ENCODE results near the gene OR2H1.

Gene OR2H1

DNA sequence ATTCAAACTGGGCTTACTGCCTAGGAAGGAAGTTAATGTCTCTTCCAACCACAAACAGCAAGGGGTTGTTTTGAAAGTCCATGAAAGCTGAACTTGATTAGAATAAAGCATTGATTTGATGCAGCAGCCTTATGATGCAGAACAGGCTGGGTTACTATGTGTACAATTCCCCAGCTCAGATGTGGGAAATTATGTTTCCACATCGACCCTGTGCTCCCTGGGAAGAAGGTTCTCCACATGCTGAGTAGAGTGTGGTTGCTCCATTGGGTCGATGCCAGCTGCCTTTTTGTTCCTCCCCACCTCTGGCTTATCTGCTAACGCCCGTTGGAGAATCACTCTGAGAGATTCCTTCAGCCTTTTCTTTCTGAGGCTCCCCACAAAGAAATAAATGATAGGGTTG lies 29.6 kb downstream of the OR2H1 start:
- no peak for DNase-seq

- no peak for DNase-seq
Measured at GRCh38 chr6:29487131-29487530, 30.2 kb downstream of the OR2H1 start.

GRCh38 chr6:29487660-29488059 lies 30.7 kb downstream of the OR2H1 start, which contains the start of gene MAS1L:
TSS of gene MAS1L (minus strand) at chr6:29487956. CDS start at chr6:29487902, 54 bp downstream.
- DNase-seq = no peak

- no peak for DNase-seq
Measured at GRCh38 chr6:29488874-29489273, 31.9 kb downstream of the OR2H1 start.

DNA sequence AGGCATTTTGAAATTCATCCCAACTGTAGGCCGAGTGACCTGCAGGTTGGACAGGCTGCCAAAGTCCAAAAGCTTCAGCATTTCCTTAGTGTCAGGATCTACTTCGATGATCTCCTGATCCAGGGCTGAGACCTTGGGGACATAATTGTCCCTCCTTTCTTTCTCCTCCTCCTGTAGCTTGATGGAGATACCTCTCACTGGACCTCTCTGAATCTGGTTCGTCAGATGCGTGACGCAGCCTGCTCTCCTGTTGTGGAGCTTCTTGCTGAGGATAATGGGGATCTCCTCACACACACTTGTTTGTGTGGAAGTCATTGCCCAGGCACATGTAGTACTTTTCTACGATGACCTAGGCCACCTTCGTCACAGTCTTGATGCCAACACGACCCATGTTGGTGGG lies 32.3 kb downstream of the OR2H1 start:
- no peak for DNase-seq

DNA sequence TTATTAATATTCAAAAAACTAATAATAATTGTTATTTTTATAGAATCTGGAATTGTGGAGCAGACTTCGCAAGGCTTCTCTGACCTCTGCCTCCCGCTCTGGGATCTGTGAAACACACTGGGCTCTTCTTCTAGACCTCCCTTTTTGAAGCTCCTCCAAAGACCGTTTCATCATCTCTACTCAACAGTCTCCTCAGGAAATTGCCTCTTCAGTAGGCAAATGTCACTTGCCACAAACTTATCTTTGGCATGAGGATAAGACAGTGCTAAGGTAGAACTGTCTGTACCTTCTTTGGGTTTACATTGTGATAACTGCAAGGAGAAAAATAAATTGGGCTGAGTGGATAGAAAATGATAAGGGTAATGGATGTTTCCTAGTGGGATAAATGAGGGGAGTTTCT lies 33.1 kb downstream of the OR2H1 start:
- DNase-seq = no peak

DNA sequence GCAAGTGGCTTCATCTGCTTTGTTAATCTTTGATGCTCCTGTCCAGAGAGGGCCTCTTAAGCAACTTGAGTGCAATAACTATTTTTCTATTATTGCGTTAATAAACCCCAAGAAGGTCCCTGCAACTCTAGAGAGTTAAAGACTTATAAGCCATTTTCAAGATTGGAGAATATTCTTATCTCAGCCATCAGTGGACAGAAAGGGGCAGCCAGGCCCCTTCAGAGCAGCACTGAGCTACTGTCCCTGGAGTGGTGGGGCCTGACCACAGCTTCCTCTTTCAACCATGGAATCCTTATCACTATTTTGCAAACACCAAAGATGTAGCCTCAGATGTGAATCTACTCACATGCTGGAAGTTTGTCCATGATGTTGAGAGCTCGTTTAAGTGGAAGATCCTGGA lies 33.6 kb downstream of the OR2H1 start:
- no peak for DNase-seq

DNA sequence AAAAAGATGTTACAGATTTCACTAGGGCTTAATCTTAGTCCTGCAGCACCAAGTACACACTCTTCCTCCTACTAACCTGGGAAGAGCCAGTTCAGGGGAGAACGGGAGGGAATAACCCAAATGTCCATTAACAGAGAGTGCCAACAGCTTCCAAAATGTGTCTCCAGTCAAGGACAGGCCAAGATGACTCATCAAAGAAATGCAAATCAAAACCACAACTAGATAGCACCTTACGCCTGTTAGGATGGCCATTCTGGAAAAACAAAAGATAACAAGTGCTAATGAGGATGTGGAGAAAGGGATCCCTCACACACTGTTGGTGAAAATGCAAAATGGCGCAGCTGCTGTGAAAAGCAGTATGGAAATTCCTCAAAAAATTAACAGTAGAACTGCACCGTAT lies 34.6 kb downstream of the OR2H1 start:
- no peak for DNase-seq

GRCh38 chr6:29493261-29493660 lies 36.3 kb downstream of the OR2H1 start:
- DNase-seq = no peak

DNA sequence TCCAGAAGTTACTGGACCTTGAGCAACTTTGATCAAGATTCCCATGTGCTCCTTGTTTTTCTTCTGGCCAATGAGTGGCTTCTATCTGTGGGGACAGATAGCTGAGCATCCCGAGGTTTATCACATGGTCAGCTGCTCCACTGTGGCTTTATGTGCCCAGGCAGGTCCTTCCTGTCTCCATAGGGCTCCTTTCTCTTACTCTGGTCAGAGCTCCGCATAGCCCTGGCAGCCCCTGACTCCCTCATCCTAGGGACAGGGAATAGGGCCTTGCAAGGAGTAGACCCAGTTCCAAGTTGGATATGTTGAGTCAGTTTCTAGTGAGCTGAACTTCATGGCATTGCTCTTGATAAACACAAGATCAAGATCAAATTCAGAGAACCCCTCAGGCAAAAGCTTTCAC lies 37.2 kb downstream of the OR2H1 start:
- no peak for DNase-seq

DNA sequence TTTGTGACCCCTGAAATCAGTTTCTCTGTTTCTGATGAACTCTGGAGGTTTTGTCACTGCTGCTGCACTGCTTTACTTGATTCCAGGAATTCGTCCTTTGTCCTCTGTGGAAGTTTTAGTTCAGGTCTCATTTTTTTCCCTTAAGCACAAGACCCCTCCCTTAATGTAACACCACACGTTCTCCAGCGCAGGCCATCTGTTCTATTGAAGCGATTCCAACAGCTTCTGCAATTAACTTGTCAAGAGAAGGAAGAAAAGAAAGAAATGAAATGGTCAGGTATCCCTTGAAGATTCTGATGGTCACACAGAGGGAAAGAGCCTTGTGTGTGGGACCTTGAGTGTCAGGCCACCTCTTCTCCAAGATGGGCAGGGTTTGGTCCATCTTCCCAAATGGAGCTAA lies 38.6 kb downstream of the OR2H1 start:
- DNase-seq = no peak

- DNase-seq = no peak
Measured at GRCh38 chr6:29496961-29497360, 40.0 kb downstream of the OR2H1 start.

DNA sequence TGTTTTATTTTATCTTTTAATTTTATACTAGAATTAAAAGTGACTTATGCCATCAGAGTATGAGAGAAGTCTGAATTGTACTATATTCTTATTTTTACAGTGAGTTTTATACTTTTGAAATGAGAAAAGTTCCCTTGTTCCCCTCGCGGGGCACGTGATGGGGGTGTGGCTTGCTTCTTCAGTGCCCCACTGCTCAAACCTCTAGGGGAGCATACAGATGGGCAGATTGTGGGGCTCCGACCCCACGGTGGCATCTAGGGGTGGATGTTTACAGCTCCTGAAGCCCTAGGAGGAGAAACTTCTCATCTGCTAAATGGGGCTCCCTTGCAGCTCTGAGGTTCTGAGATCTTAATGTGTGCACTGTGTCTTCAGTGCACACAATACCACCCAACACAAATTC lies 42.7 kb downstream of the OR2H1 start:
- no peak for DNase-seq

DNA sequence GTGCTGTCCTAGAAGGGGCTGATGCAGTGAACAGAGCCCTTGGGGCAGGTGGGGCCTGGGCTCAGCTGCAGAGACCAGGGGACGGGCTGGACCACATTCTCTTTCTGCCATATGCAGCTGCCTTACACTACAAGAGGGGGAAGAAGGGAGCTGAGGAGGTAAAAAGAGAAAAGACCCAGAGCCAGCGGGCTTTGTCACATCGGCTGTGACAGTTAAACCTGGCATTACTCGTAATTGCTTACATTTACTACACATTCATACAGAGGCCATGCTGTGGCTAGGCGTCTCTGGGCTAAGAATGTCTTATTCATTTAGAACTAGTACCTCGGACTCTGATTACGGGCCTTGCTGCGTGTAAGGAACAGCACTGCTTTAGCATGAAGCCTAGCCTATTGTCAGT lies 43.6 kb downstream of the OR2H1 start:
- DNase-seq = no peak

DNA sequence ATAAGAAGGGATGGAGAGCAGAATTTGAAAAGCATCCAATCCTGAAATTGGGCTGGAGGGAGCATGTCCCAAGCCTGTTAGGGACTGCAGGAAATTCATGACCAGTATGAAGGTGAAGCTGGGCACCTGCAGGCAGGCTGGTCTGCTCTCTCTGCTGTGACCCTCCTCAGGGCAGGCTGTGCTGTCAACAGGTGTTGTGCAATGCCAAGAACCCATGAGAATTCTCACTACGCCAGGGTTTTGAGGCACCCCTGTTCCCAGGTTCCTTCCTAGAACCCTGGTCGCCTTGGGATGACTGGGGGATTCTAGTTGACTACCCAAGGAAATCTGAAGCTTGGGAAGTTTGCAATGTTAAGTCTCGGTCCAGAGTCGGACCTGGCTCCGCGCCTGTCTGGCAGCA lies 44.2 kb downstream of the OR2H1 start:
- no peak for DNase-seq

DNA sequence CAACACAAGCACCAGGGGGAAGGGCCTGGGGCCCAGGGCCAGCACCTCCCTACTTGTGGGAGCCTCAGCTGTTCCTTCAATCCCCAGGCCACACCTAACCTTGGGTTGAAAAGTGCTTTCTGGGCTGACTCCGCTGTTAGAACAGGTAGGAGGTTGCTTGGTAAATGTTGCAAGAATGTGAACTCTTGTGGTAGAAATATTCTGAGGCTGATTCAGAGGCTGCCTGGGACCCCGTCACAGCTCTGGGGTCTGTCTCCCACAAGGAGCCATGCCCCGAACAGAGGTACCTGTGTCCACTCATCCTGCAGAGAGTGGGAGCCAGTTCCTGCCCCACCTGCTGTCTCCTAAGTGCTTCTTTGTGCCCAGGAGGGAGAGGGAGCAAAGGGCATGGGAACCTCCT lies 45.2 kb downstream of the OR2H1 start:
- DNase-seq = no peak

DNA sequence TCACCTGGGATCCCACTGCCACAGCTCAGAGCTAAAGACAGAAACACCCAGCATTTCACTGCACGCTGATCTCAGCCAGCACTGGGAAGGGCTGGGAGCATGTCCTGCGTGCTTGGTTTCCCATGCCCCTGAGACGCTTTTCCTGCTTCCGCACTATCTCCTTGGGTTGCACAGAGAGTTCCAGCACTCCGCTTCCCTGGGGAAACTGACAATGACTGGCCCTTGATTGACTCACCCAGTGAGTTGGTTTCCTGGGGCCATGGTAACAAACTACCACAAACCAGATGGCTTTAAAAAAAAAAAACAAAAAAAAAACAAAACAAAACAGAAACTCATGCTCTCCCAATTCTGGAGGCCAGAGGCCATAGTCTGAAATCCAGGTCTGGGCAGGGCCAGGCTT lies 45.6 kb downstream of the OR2H1 start:
- DNase-seq = no peak

- no peak for DNase-seq
Measured at GRCh38 chr6:29504961-29505360, 48.0 kb downstream of the OR2H1 start.

- DNase-seq = no peak
Measured at GRCh38 chr6:29505808-29506207, 48.9 kb downstream of the OR2H1 start.

GRCh38 chr6:29506446-29507067 lies 49.6 kb downstream of the OR2H1 start:
- no peak for DNase-seq

GRCh38 chr6:29507319-29507718 lies 50.4 kb downstream of the OR2H1 start:
- DNase-seq = no peak

GRCh38 chr6:29509239-29509638 lies 52.3 kb downstream of the OR2H1 start:
- DNase-seq = no peak

DNA sequence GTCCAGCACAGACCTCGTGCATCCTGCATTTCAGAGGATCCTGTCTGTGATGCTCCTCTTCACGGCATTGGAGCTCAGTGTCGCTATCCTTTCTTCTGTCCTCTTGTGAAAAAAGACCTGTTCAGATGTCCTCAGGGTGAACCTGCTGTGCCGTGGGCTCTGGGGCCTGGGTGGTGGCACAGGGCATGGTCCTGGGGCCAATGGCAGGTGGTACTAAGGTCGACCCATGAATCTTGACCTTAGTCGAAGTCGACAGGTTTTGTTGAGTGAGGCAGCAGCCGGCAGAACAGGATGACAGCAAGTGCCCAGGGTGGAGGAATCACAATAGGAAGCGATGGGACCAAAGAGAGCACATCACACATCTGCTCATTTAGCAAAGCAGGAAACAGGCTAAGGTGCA lies 52.8 kb downstream of the OR2H1 start:
- DNase-seq = no peak

DNA sequence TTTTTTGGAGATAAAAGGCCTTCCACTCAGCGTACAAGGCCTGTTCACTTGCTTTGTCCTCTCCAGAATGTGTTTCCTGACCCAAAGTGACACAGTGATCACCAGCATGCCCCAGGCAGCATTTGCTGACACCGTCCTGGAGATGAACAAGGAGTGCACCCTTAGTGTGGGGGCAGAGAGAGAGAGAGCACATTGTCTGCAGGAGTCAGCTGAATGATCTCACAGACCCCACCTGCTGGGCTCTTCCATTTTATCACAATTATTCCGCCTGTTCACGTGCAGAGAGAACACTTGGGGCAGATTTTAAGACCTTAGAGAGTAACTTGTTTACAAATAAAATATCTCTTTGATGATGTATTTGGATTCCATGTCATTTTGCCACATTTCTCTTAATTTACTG lies 53.2 kb downstream of the OR2H1 start:
- DNase-seq = no peak

DNA sequence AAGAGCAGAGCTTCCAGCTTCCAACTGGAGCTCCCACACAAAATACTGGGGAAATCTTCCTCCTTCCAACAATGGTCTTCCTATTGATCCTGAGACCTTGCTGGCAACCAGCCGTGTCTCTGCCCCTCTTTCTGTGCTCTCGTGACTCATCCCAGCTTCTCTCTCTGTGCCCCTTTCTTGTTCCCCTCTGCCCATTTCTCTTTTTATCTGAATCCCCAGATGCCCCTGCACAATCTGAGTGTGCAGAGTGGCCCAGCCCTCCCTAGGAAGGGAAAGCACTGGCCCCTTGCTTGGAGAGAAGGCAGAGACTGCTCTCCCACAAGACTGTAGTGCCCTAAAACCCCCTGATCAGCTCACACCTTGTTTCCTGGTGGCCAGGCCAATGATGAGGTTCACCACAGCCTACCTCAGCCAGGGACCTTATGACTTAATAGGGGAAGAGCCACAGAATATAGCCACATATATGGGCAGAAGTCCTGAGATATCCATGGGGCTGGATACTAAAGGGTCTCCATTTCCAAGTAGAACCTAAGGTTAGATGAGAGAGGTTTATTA lies 53.9 kb downstream of the OR2H1 start:
- no peak for DNase-seq
